Uterus (tissue), 2 donors: ENCODE measurements around the gene NR1D2.

Source experiments
- POLR2A ChIP-seq, 2 donors: fragments of 450-650 bp; IDR thresholded peaks; one replicate each; pipeline ENCODE4 v1.6.1; 2016; ENCODE audit warnings: antibody characterized with exemption in 2 of 2, mild to moderate bottlenecking in 1 of 2, moderate library complexity in 1 of 2
- TF ChIP-seq, protein P1 (sequence below), 4 experiments: fragments of 200-600 bp in 2 of 4; fragments of 450-650 bp in 2 of 4; sonication (generic) in 2 of 4; IDR thresholded peaks; one replicate each; pipeline ENCODE4 v1.5.1; 2016 to 2019; ENCODE audit warnings: antibody characterized with exemption in 4 of 4, mild to moderate bottlenecking in 2 of 4, moderate library complexity in 1 of 4

GRCh38 chr3:23996095-23996524, 51.0 kb downstream of the NR1D2 start:
- TF ChIP-seq, protein P1, sequence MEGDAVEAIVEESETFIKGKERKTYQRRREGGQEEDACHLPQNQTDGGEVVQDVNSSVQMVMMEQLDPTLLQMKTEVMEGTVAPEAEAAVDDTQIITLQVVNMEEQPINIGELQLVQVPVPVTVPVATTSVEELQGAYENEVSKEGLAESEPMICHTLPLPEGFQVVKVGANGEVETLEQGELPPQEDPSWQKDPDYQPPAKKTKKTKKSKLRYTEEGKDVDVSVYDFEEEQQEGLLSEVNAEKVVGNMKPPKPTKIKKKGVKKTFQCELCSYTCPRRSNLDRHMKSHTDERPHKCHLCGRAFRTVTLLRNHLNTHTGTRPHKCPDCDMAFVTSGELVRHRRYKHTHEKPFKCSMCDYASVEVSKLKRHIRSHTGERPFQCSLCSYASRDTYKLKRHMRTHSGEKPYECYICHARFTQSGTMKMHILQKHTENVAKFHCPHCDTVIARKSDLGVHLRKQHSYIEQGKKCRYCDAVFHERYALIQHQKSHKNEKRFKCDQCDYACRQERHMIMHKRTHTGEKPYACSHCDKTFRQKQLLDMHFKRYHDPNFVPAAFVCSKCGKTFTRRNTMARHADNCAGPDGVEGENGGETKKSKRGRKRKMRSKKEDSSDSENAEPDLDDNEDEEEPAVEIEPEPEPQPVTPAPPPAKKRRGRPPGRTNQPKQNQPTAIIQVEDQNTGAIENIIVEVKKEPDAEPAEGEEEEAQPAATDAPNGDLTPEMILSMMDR (IDR thresholded peaks at IDR 0.05), result no peak
- no peak for TF ChIP-seq POLR2A (IDR thresholded peaks at IDR 0.05)
